ENCODE measurements around the gene VIL1.

The VIL1 gene

DNA sequence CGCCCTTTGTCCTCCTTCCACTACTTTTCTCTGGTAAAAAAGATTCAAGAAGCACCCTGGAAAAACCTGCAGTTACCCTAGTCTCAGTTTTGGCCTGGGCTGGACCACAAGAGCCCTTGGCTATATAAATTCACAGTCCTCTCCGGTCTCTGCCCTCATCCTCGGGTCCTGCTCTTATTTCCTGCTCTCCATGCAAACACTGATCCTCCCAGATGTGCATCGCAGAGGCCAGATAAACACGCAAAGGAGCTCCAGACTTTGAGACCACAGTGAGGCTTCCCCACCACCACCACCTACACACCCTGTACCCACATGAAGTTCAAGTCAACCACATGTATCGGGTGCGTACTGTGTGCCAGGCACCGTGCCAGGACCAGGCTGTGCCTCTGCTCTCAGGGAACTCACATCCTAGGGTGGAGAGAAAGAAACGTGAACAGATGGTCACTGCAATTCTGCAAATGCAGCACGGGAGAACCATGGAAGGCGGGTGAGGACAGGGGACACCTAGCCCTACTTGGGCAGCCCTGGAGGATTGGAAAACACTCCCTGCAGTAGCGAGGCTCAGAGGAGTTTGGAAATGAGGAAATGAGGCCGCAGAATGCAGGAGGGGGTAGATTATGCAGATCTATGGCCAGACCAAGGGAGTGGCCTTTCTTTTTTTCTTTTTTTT is 11.8 kb upstream of the VIL1 start:
- Histone ChIP-seq H3K27ac (peak overlapping the region; percentile 80 to 89), H3K4me3 (peak overlapping the region; percentile 48 to 55), H3K27me3 (no peaks in the 10 kb centered on the region), H3K36me3 (peaks cover 22 to 34% (median 29%) of the 10 kb centered on the region in 3 donors), H3K9me3 (no peaks in the 10 kb centered on the region), H3K4me1 (peaks cover 0 to 51% (median 39%) of the 10 kb centered on the region in 4 donors)
- peak; percentile 73 to 90 for DNase-seq
- no peak for TF ChIP-seq CTCF (IDR thresholded peaks at IDR 0.05)
- intact Hi-C loops (cut with DNase I; ENCODE audit: low total_unique reads) = loop anchor here (5.0 kb wide), 1 partner anchor 60 kb away; no protein-coding TSS in a partner anchor

DNA sequence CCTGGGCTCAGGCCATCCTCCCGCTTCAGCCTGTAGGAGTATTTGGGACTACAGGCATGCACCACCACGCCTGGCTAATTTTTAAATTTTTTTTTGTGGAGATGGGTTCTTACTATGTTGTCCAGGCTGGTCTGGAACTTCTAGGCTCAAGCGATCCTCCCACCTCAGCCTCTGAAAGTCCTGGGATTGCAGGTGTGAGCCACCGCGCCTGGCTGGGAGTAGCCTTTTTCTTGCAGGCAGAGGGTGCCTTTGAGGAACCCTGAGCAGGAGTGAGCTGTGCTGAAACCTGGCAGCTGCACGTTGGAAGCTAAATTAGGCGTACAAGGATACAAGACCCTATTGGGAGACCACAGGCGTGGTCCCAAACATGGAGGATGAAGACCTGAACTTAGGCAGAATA is 11.2 kb upstream of the VIL1 start:
- H3K27me3 ChIP-seq = no peaks in the 10 kb centered on the region
- DNase-seq = no peak
- no peak for TF ChIP-seq CTCF (IDR thresholded peaks at IDR 0.05)
- intact Hi-C loops (cut with DNase I; ENCODE audit: low total_unique reads) = loop anchor here (5.0 kb wide), 1 partner anchor 60 kb away; no protein-coding TSS in a partner anchor
- H3K9me3 ChIP-seq = no peaks in the 10 kb centered on the region
- H3K4me1 ChIP-seq = peaks cover 0 to 44% (median 33%) of the 10 kb centered on the region in 4 donors
- peak overlapping the region; percentile 80 to 89 for H3K27ac ChIP-seq
- peak overlapping the region in 1 of 2 donors; percentile 48 for H3K4me3 ChIP-seq
- H3K36me3 ChIP-seq = peaks cover 15 to 28% (median 22%) of the 10 kb centered on the region in 3 donors

GRCh38 chr2:218418321-218418716 is 604 bp upstream of the VIL1 start:
- no peak overlapping the region for H3K27ac ChIP-seq
- H3K27me3 ChIP-seq = peaks cover 0 to 12% of the 10 kb centered on the region in 2 donors
- no peaks in the 10 kb centered on the region for H3K4me1 ChIP-seq
- no peak for DNase-seq
- intact Hi-C loops (cut with DNase I; ENCODE audit: low total_unique reads) = no loop called here
- no peaks in the 10 kb centered on the region for H3K36me3 ChIP-seq
- H3K9me3 ChIP-seq = no peaks in the 10 kb centered on the region
- TF ChIP-seq CTCF (IDR thresholded peaks at IDR 0.05) = no peak
- H3K4me3 ChIP-seq = no peak overlapping the region

DNA sequence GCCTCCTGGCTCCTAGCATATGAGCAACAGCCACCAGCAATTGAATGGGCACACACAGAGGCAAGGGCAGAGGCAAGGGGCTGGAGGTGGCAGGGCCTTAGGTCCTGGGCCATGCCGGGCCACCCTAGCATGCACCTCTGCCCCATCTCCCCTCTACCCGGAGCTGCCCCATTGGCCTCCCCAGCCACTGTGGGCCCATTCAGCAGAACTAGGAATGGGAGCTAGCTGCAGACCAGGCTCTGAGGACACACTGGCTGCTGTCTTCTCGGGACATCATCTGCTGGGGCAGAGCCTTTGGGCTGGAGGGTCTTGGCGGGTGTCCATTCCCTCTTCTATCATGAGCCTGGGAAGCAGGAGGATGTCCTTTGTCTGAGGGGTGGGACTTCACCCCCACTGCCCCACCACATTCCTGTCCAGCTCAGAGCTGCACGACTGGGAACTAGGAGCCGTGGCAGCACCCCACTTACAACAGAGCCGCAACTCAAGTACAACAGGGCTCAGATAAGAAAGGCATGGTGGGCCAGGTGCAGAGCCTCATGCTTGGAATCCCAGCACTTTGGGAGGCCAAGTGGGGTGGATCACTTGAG is 800 bp downstream of the VIL1 start:
- no peak overlapping the region for H3K27ac ChIP-seq
- intact Hi-C loops (cut with DNase I; ENCODE audit: low total_unique reads) = no loop called here
- H3K9me3 ChIP-seq = no peaks in the 10 kb centered on the region
- no peak for TF ChIP-seq CTCF (IDR thresholded peaks at IDR 0.05)
- no peaks in the 10 kb centered on the region for H3K36me3 ChIP-seq
- no peak overlapping the region for H3K4me3 ChIP-seq
- DNase-seq = no peak
- H3K4me1 ChIP-seq = no peaks in the 10 kb centered on the region
- peaks cover 0 to 12% of the 10 kb centered on the region in 2 donors for H3K27me3 ChIP-seq

DNA sequence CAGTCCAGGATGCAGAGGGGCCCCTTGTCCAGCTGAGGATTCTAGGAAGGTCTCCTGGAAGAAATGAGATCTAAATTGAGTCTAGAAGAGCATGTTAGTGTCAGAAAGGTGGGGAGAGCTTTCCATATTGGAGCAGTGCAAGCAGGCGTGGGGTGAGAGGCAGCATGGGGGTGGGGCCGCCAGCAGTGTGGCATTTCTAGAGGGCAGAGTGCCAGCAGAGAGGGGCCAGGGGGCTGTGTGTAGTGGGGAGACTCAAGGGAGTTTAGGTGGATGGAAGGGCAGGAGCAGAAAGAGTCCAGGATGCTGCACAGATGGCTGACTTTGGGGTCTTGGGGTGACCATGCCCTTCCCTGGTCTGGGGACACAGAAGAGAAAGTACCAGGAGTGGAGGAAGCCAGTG is 2.1 kb downstream of the VIL1 start:
- Histone ChIP-seq H3K36me3 (no peaks in the 10 kb centered on the region), H3K9me3 (no peaks in the 10 kb centered on the region), H3K4me3 (no peak overlapping the region), H3K27ac (no peak overlapping the region), H3K4me1 (no peaks in the 10 kb centered on the region), H3K27me3 (peaks cover 0 to 12% of the 10 kb centered on the region in 2 donors)
- TF ChIP-seq CTCF (IDR thresholded peaks at IDR 0.05) = no peak
- intact Hi-C loops (cut with DNase I; ENCODE audit: low total_unique reads) = no loop called here
- DNase-seq = no peak
